SK-N-DZ (cell line): Measurements from ENCODE around the gene TMA7B. TPM values are rescaled to one million over a fixed set of nuclear protein-coding genes. Genes with fewer than 3 reads are reported as not detected.

Experiments used
- DNase-seq: peaks from one replicate; pipeline ENCODE4 v3.0.0-alpha.2; 2015; ENCODE audit warnings: low spot score
- polyA plus RNA-seq, 2 experiments: library from polyadenylated mRNA; depleted of rRNA; stranded (reverse); fragments of >200 nt; gene quantifications; 2 replicates each; pipeline ENCODE4 v1.2.3, GENCODE V29; 2014

TMA7B gene
- polyA plus RNA-seq (2014; cell fraction: cytosol; rRNA removed): not detected in 2 replicates
- not detected in 2 replicates for polyA plus RNA-seq (2014; cell fraction: nucleus; rRNA removed)

DNA sequence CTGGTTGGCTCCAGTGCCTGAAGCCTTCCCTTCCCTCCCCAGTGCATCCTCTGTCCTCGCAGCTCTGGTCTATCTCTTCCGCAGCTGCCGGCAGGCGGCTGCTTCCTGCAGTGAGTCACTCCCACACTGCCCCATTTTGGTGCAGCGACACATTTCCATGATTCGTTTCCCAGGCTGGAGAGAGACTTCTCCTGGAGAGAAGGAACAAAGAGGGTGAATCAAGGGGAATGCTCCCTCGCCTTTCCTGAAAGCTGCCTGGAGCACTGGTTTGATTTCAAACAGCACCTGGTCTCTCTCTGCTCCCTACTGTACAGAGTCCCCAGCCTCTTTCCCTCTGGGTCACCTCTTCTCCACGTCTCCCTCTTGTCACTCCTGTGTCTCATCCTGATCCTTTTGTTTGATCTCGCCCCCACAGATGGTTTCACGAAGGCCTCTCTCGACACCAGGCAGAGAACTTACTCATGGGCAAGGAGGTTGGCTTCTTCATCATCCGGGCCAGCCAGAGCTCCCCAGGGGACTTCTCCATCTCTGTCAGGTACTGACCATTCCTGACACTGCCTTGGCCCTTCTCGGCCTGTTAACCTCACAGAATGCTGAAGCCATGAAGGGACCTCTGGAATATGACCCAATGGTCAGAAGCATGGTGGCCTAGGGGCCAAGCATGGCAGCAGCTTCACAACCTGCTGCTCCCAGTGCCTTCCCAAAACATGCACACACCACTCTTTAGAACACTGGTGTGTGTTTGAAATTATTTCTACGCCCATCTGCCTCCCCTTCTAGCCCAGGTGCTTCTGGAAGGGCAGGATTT is at the start of gene TMA7B:
Gene TMA7B (plus strand): TSS at position 758 of the 808 bp plus-strand sequence. CDS start 3,978 bp downstream, outside the sequence.
- peak; percentile 43 for DNase-seq

DNA sequence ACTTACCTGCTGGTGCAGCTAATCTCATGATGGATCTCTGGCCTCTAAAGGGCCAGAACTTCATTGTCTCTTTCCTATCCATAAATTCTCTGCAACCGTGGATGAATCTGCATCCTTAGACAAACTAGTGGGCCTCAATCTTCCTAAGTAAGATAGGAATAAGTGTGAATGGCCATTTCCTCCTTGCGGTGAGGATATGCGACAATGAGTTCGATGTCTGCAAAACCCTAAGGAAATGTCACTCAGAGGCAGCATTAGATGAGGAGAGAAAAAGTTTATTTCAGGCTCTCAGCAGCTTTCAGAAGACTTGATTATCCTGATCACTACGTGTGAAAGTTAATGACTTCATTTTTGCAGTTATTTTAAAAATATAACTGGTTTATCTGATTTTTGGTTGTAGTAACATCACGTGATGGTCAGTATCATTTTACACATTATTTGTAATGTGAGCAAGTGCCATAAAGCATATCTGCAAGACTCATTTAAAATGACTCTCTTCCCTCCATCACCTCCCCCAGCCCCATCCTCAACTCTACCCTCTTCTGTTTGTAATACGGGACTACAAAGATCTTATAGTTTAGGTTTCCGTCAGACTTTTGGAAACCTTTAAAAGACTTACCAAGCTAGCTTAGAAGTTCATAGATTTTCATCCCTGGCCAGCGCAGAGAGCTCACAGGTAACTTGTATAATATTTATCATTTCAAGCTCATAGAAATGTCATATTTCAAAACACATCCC is 49.2 kb upstream of the TMA7B start:
- DNase-seq: no peak

DNA sequence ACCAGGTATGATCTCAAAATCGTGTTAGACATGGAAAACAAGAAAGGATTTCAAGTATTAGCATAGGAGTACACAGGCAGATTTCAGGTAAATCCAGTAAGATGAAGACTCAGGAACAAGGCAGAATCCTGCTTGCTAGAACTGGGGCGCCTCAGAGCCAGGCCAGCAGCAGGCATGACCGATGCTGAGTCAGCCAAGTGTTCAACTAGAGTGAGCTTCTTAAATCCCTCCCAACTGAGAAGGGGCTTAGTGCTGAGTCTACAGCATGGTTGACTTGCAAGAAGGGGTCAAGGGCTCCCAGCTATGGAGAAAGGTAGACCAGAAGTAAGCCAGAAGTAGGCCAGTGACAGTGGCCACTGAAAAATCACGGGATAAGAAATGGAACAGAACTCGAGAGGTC is 46.9 kb upstream of the TMA7B start:
- DNase-seq: no peak

DNA sequence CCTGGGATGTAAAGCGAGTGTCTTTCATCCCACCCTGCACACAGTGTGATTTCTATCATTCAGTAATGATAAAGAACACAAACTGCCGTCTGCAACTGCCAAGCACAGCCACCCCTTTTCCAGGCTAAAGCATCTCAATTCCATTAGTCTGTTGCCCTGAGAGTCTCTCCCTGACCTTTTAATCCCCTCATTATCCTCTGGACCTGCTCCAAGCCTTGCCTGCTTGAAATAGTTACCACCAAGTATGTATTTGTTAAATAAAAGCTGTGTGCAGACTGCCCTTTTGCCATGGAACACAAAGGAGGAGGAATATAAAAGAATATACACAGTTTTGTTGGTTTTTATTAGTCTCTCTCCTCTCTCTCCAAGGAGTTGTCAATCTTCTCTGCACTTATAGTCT is 46.3 kb upstream of the TMA7B start:
- no peak for DNase-seq

DNA sequence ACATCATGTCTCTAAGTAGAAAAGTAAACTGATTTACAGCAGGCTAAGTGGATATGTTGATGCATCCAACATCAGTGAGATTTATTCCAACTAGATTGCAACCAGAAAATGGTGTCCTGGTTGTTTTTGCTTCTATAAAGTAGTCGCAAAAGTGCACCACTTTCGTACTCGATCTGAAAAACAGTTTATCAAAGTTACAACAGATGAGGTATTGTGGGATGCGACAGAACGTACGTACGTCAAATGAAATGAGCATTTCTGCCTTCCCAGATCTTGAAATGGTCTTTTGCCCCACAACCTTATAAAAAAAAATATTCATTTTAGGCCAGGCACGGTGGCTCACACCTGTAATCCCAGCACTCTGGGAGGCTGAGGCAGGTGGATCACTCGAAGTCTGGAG is 45.6 kb upstream of the TMA7B start:
- no peak for DNase-seq

DNA sequence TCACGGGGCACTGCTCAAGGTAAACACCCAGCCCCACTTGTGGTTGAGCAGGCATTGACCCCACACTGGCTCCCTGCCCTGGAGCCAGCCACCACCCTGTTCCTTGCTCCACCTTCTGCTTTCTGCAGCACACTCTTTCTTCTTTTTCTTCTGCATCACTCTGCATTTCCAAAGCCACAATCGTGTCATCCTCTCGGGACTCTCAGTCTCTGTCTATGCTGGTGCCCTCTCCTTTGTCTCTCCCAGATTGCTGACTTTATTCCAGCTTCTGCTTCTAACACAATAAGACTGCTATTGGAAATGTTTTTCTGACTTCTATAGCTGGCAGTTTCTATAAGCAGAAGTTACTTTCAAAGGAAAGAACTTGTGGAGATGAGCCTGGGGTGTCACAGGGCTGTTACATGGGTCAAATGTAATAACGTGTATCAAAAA is 44.9 kb upstream of the TMA7B start:
- DNase-seq: no peak

DNA sequence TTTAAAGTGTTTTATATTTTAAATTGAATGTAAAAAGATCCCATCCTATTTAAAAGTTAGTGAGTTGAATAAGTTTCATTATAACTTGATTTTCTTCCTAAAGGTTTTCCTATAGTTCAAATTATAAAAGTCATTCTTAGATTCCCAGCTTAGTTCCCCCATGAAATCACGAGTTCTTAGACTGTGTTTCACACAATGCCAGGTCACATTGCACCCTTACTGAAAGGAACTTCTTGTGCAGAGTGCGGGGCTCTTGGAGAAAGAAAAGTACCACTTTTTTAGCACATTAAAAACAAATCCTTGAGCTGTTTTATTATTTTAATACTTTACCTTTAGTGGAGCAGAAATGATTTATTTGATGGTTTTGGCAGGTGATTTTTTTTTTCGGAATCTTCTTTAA is 43.7 kb upstream of the TMA7B start:
- no peak for DNase-seq

DNA sequence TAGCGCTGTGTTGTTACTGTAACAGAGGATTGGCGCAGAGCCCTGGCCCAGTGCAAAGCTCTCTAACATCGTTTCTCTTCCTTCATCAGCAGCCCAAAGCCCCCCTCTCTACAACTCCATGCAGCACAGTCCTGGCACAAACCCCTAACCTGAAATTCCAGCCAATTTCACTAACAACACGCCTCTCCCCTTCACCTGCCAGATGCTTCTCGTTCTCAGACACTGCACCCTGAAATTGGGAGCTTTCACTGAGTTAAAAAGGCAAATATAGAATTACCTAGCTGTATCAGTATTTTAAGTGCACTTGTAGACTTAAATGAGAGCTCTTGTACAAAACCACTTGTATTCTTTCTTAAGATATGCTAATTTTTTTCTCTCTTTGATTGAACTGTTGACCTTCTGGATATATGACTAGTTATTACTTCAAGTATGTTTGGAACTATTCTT is 43.0 kb upstream of the TMA7B start:
- no peak for DNase-seq

DNA sequence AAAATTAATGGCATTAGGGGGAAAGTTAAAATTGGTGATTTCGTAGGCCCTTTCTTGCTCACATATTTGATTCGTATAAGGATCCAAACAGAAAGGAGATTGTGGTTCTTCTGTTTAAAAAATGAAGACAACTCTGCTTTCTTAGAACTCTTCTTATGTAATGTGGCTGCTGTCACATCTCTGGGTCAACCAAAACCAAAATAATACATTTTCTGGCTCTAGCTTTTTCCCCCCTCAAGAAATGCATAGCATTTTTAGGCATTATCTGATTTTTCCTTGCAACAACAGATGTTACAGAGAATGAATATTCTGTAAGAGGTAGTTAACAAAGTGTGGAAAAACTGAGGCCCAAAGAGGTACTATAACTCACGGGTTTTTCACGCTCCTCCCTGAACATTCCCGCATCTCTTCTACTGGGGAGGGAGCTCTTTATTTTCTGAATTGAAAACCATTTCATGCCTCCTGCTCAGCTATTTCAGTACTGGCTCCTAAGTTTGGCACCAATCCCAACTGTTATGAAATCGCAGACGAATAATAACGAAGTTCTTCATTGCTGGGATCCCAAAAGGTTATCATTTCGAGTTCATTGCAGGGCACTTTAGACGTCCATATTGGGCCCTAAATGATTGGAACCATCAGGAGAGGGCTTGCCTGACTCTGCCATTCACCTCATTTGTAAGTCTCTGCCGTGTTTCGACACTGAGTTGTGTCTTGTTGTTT is 42.3 kb upstream of the TMA7B start:
- no peak for DNase-seq

DNA sequence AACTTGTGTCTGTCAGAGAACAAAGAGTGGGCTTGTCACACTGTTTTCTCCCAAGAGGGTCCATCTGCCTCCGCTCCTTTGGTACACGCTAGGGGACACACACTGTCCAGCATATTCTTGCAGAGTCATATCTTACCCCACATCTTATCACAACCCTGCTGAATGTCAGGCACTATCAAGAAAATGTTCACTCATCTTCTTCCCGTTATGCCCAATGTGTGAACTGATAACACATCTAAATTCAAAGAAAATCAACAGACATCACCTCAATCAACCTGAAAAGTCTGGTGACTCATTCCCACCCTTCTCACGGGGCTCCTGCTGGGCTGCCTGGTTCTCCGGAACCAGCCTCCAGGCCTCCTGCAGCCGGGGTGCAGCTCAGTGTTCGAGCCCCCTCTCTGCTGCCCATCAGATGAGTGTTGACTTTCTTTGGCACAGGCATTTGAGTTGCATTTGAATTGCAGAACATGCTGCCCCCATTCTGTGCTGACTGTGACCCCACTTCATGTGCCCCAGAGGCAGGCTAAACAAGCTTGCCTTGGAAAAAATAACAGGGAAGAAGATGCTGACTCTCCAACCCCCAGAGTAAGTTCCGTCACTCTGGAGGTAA is 40.0 kb upstream of the TMA7B start:
- no peak for DNase-seq

DNA sequence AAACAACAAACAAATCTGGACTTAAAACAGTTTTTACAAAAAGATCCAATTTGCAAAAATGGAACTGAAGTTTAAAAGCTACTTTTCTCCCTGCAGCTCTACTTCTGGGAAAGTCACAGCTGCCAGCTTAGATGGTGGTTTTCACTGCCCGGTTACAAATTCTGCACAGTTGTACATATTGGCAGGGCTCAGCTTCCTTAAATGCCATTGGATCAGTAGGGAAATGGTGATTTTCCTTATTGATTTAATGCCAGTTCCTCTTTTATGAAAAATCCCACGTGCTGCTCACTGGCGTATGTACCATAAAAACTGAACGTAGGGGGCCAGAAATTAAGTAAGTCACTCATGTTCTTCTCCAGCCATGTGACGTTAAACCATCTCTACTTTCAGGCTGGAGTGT is 36.5 kb upstream of the TMA7B start:
- DNase-seq: no peak

DNA sequence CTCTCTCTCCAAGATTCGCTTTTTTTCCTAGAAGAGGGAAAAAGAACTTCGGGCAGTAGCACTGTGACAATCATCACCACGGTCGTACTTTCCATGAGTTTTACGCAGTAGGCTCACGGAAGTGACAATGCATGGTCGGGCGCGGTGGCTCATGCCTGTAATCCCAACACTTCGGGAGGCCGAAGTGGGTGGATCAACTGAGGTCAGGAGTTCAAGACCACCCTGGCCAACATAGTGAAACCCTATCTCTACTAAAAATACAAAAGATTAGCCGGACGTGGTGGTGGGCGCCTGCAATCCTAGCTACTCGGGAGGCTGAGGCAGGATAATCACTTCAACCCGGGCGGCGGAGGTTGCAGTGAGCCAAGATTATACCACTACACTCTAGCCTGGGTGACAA is 35.9 kb upstream of the TMA7B start:
- no peak for DNase-seq

DNA sequence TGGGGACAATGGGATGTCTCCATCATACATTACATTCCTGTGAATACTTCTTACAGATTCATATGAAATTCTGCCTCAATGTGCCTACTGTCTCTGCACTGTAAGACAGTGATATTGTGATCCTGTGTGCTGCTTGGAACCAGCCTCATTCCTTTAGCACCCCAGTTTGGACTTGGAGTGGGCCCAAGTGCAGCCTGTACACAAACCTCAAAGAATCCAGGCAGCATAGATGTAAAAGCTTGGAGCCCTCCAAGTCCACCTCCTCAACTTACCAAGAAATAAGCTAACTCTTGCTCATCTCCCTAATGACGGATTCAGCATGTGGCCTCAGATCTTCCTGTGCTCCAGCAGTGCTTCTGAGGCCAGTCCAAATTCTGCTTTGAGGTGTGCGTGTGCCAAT is 34.9 kb upstream of the TMA7B start:
- DNase-seq: no peak

DNA sequence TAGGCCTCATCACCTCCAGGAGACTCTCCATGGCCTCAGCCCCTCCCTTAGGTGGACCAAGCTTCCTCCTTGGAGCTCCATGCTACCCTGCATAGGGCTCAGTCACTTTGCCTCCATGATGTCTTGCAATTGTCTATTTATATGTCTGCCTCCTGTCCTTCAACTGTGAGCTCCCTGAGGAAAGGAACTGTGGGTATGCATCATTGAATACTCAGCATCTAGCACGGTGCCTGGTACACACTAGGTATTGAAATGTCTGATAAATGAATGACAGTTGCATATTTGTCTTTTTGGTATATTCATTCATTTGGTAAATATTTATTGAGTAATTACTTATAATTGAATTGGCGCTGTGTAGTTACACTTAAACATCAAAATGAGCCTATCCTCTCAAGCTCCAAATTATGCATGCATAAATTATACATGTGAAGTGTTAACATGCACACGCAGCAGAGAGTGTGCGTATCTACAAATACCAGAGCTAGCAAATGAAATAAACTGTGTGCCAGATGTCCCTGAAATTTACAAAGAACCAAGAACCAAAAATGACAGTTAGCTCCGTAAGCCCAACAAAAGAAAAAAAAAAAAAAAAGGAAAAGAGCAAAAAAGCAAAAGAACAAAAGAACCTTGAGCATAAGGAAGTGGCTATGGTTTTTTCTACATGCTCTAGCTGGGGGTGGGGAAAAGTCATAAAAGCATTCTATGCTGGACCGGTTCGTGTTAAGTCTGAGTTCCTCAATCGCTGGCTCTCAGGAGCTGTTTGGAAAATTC is 34.1 kb upstream of the TMA7B start:
- no peak for DNase-seq

DNA sequence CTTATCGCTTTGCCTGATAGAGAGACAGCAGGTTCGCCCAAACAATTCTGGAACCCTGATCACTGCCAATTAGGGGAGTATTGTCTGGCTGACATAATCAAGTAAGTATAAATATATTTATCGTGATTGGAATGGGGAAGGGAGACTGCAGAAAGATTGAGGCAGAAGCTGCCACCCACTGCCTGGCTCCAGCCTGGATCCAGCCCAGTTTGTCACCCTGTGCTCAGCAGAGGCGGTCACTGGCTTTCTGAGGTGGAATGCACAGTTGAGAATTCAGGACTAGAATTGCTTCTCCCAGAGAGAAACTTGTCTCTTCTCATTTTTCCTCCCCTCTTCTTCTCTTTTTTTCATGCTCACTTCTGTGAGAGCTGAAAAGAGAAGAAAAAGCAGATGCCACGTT is 33.4 kb upstream of the TMA7B start:
- no peak for DNase-seq

DNA sequence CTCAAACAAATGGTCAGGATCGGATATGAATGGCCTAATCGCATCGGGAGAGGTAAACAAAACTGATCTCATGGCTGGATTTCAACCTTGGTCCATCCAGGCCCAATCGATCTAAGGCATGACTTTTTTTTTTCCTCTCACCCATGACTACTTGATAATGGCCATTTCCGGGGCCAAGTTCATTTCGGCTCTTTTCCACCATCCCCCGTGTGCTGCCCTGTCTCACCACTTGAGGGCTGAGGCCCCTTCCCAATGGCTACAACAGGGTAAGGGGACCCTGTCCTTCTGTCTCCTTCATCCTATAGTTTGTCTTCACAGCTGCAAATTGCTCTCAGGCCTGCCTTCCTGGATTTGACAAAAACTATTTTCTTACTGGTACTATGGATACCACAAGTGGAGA is 32.7 kb upstream of the TMA7B start:
- no peak for DNase-seq

DNA sequence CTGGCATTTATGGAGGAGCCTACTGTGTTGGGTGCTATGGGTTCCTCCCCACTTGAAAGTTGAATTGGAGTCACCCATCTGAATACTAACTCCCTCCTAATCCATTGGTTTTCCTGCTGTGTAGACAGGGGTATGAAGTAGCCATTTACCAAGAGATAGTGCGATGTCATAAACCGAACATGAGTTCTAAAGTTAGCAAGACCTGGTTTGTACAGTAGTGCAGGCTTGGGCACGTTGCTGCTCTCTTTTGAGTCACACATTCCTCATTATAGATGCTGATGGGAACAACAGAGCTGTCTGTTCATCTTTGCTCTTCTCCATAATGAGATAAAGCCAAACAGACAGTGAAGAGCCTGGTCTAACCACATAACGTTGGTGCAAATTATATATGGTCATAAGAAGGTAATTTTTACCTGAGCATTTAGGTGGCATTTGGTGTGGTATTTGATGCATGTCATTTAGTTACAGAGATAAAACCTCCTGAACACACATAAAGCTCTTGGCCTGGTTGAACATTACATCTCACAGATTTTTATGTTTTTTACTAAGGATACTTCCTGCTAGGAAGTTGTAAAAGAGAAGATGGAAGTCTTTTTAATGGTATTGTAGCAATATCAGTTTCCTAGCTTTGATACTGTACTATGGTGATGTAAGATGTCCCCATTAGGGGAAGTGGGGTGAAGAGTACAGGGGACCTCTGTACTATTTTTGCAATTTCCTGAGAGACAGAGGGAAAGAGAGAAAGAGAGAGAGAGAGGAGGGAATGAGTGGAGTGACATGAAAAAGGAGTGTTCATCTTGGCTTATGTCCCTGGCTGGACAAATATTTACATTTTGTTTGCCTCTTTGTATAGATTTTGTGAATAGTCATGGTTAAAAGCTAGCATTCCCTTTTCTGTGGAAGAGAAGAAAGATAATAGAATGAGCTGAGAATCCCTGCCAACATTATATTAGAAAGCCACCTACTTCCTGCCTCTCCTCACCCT is 31.4 kb upstream of the TMA7B start:
- no peak for DNase-seq

DNA sequence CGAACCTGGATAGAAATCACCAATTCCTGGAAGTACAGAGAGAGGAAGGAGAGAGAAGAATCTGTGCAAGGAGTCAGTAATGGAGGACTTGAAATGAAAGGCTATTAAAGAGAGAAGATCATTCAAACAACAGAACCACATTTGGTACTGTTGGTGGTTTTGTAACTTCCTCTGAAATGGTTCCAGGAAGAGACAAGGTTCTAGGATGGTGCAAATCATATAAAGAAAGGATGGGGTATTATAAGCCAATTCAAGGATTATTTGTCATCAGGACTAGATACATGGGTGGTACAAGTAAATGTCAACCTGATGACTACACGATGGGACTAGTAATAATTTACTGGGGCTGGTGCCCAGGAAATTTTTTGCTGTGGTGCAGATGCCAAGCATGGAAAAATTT is 28.9 kb upstream of the TMA7B start:
- no peak for DNase-seq

DNA sequence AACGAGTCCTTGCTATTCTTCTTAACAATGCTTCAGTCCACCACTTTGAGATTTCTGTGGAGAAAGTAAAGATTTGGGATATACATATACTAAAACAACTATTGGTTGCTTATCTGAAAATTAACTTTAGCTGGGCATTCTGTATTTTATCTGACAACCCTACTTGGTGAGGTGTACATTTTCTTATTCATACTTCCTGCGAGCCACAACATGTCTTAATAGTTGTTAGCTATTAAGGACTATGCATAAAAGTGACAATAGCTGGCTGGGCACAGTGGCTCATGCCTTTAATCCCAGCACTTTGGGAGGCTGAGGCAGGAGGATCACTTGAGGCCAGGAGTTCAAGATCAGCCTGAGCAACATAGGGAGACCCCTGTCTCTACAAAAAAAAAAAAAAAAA is 28.0 kb upstream of the TMA7B start:
- DNase-seq: no peak
